HCT116 (cell line): ENCODE data around the gene FCRL5. TPM values are rescaled to one million over a fixed set of nuclear protein-coding genes. Genes with fewer than 3 reads are reported as not detected.

Source experiments
- ATAC-seq: fragments of 200-7000 bp; cut with Tn5 transposase; 2 replicates; pipeline ENCODE4 v1.9.1; 2020; ENCODE audit warnings: mild to moderate bottlenecking, moderate library complexity
- BruUV-seq: library from RNA; stranded (reverse); fragments of 400-500 nt; replicated peaks from 2 replicates; lab custom pipeline; 2021; lab: Mats Ljungman, UMichigan
- CTCF ChIA-PET: fragments of 300-600 bp; sonication (Branson Sonifier 250); formaldehyde crosslinking; loops from one replicate; lab custom pipeline; 2021; ENCODE audit warnings: antibody characterized with exemption; lab: Charles Lee
- POLR2A ChIA-PET: fragments of 300-600, 350-600 bp; sonication (Branson Sonifier 250); formaldehyde crosslinking; loops from one replicate; lab custom pipeline; 2021; ENCODE audit warnings: antibody characterized with exemption; lab: Charles Lee
- RAD21 ChIA-PET, 2 experiments: fragments of 300-600 bp; sonication (Branson Sonifier 250); formaldehyde crosslinking; loops; one replicate each; lab custom pipeline; 2023; ENCODE audit warnings: low total read pairs in 2 of 2; ENCODE audit not compliant: uncharacterized antibody in 2 of 2, unreplicated experiment in 2 of 2, low non-redundant PET in 1 of 2; lab: Charles Lee
- DNase-seq: peaks from one replicate; pipeline ENCODE4 v3.0.0-alpha.2; 2010; ENCODE audit warnings: low read depth, low spot score
- H2AFZ ChIP-seq: fragments of 200-600 bp; shearing (Covaris generic), sonication (generic); 2 replicates; pipeline ENCODE4 v1.6.1; 2017; ENCODE audit warnings: low read depth, mixed run types, mixed read lengths, antibody characterized with exemption, low read length; ENCODE audit not compliant: poor library complexity, severe bottlenecking
- H3K27ac ChIP-seq: 2 replicates; pipeline ENCODE4 v1.5.1; 2012; ENCODE audit warnings: low read depth, low read length
- H3K27me3 ChIP-seq: fragments of 200-600 bp; sonication (generic); 2 replicates; pipeline ENCODE4 v1.6.1; 2016; ENCODE audit warnings: mixed run types, low read length, mixed read lengths; ENCODE audit not compliant: insufficient read depth
- H3K36me3 ChIP-seq, 2 experiments: fragments of 200-500 bp in 1 of 2; fragments of 200-600 bp in 1 of 2; sonication (Bioruptor generic) in 1 of 2; sonication (generic) in 1 of 2; 2 replicates each; pipeline versions ENCODE4 v1.5.1 to v1.6.1; 2014 to 2016; ENCODE audit warnings: low read length in 2 of 2, inconsistent platforms in 1 of 2, mixed read lengths in 1 of 2, mixed run types in 1 of 2; ENCODE audit not compliant: insufficient read depth in 2 of 2, control insufficient read depth in 1 of 2
- H3K4me1 ChIP-seq, 2 experiments: fragments of 200-600 bp in 1 of 2; sonication (generic) in 1 of 2; 2 replicates each; pipeline versions ENCODE4 v1.5.1 to v1.6.1; 2012 to 2017; ENCODE audit warnings: low read length in 2 of 2, inconsistent platforms in 1 of 2, mild to moderate bottlenecking in 1 of 2, mixed read lengths in 1 of 2, mixed run types in 1 of 2, moderate library complexity in 1 of 2; ENCODE audit not compliant: insufficient read depth in 2 of 2, control insufficient read depth in 1 of 2
- H3K4me2 ChIP-seq: fragments of 200-600 bp; sonication (generic); 2 replicates; pipeline ENCODE4 v1.6.1; 2017; ENCODE audit warnings: mixed run types, low read length, mixed read lengths
- H3K4me3 ChIP-seq, 2 experiments: fragments of 200-600 bp in 1 of 2; sonication (generic) in 1 of 2; replicated peaks in 1 of 2; 2 replicates each; pipeline ENCODE4 v1.5.1; 2011 to 2016; ENCODE audit warnings: low read length in 2 of 2, control low read depth in 1 of 2, low read depth in 1 of 2, mild to moderate bottlenecking in 1 of 2, mixed read lengths in 1 of 2, mixed run types in 1 of 2
- H3K79me2 ChIP-seq: fragments of 200-600 bp; sonication (generic); 2 replicates; pipeline ENCODE4 v1.6.1; 2017; ENCODE audit warnings: mild to moderate bottlenecking, mixed run types, low read length, moderate library complexity, mixed read lengths; ENCODE audit not compliant: insufficient read depth
- H3K9ac ChIP-seq: fragments of 200-600 bp; sonication (generic); 2 replicates; pipeline ENCODE4 v1.6.1; 2016; ENCODE audit warnings: low read length, mixed read lengths
- H3K9me2 ChIP-seq: fragments of 200-600 bp; sonication (generic), shearing (Covaris generic); 2 replicates; pipeline ENCODE4 v1.6.1; 2017; ENCODE audit warnings: mixed run types, mild to moderate bottlenecking, moderate library complexity; ENCODE audit not compliant: insufficient read depth
- H3K9me3 ChIP-seq, 2 experiments: fragments of 200-500 bp in 1 of 2; fragments of 200-600 bp in 1 of 2; sonication (Bioruptor generic) in 1 of 2; sonication (generic) in 1 of 2; 2 replicates each; pipeline ENCODE4 v1.6.1; 2014 to 2017; ENCODE audit warnings: low read length in 2 of 2, mixed read lengths in 2 of 2, inconsistent platforms in 1 of 2, low read depth in 1 of 2, mild to moderate bottlenecking in 1 of 2, mixed run types in 1 of 2, moderate library complexity in 1 of 2; ENCODE audit not compliant: control insufficient read depth in 1 of 2, insufficient read depth in 1 of 2
- H4K20me1 ChIP-seq: fragments of 200-600 bp; sonication (generic), shearing (Covaris generic); 2 replicates; pipeline ENCODE4 v1.6.1; 2017; ENCODE audit warnings: mixed run types, mild to moderate bottlenecking, moderate library complexity; ENCODE audit not compliant: insufficient read depth
- ATF3 ChIP-seq: IDR thresholded peaks from 2 replicates; pipeline ENCODE4 v1.6.1; 2012
- CBX3 ChIP-seq: IDR thresholded peaks from 2 replicates; pipeline ENCODE4 v1.6.1; 2012; ENCODE audit warnings: low read depth
- CEBPB ChIP-seq: IDR thresholded peaks from 2 replicates; pipeline ENCODE4 v1.6.1; 2012; ENCODE audit warnings: low read depth
- EZH2 ChIP-seq: fragments of 200-600 bp; sonication (generic); IDR thresholded peaks from 2 replicates; pipeline ENCODE4 v1.6.1; 2017; ENCODE audit warnings: antibody characterized with exemption, mixed run types
- EZH2phosphoT487 ChIP-seq: fragments of 200-600 bp; IDR thresholded peaks from 2 replicates; pipeline ENCODE4 v1.6.1; 2018; ENCODE audit warnings: antibody characterized with exemption, borderline replicate concordance
- FOSL1 ChIP-seq: IDR thresholded peaks from 2 replicates; pipeline ENCODE4 v1.6.1; 2012; ENCODE audit warnings: low read depth
- JUND ChIP-seq: IDR thresholded peaks from 2 replicates; pipeline ENCODE4 v1.6.1; 2012
- MAX ChIP-seq: IDR thresholded peaks from 2 replicates; pipeline ENCODE4 v1.6.1; 2012
- POLR2A ChIP-seq: IDR thresholded peaks from 2 replicates; pipeline ENCODE4 v1.7.0; 2011; ENCODE audit warnings: borderline replicate concordance; ENCODE audit not compliant: insufficient read depth, insufficient read length; ENCODE audit errors: extremely low read depth
- POLR2AphosphoS5 ChIP-seq: IDR thresholded peaks from 2 replicates; pipeline ENCODE4 v1.6.1; 2011; ENCODE audit warnings: mild to moderate bottlenecking, low read depth, low read length, moderate library complexity
- REST ChIP-seq: IDR thresholded peaks from 2 replicates; pipeline ENCODE4 v1.6.1; 2012; ENCODE audit warnings: low read depth
- SIN3A ChIP-seq: IDR thresholded peaks from 2 replicates; pipeline ENCODE4 v1.6.1; 2012; ENCODE audit warnings: low read depth
- SP1 ChIP-seq: IDR thresholded peaks from 2 replicates; pipeline ENCODE4 v1.6.1; 2012; ENCODE audit warnings: low read depth
- SRF ChIP-seq: IDR thresholded peaks from 2 replicates; pipeline ENCODE4 v1.6.1; 2012; ENCODE audit warnings: low read depth
- TCF7L2 ChIP-seq: IDR thresholded peaks from 2 replicates; pipeline ENCODE4 v1.7.0; 2011; ENCODE audit warnings: borderline replicate concordance, inconsistent platforms; ENCODE audit not compliant: insufficient read depth, insufficient read length; ENCODE audit errors: extremely low read depth
- ZBTB33 ChIP-seq: IDR thresholded peaks from 2 replicates; pipeline ENCODE4 v1.6.1; 2011; ENCODE audit warnings: mild to moderate bottlenecking, low read length, moderate library complexity; ENCODE audit not compliant: insufficient replicate concordance; ENCODE audit errors: extremely low read depth
- ZNF274 ChIP-seq: fragments of 200-500 bp; sonication (Bioruptor generic); IDR thresholded peaks from 2 replicates; pipeline ENCODE4 v1.6.1; 2014; ENCODE audit warnings: mild to moderate bottlenecking, low read depth, low read length, inconsistent platforms
- intact Hi-C: fragments of 100-400 bp; cut with micrococcal nuclease; formaldehyde crosslinking; loops from 2 replicates; pipeline ENCODE4 v1.10.0; 2022
- total RNA-seq: library from RNA; stranded (reverse); gene quantifications from one replicate; pipeline ENCODE4 v1.2.1, GENCODE V29; 2021; ENCODE audit not compliant: unreplicated experiment

Gene FCRL5
- total RNA-seq, 1 experiment from 2014 or later, result not detected

GRCh38 chr1:157542676-157543075, 9.6 kb downstream of the FCRL5 start:
- no peaks in the 10 kb centered on the region for H3K36me3 ChIP-seq
- DNase-seq, result no peak
- H3K9me3 ChIP-seq, result no peaks in the 10 kb centered on the region
- intact Hi-C loops, result no loop called here
- no peaks in the 10 kb centered on the region for H3K4me1 ChIP-seq
- ChIA-PET POLR2A (no interaction called here), RAD21 (no interaction called here), CTCF (no interaction called here)
- H3K27me3 ChIP-seq, result peaks cover 64% of the 10 kb centered on the region
- no peak overlapping the region for H3K4me2 ChIP-seq
- no peak overlapping the region for H3K27ac ChIP-seq
- BruUV-seq, result no TSS peak
- no peaks in the 10 kb centered on the region for H4K20me1 ChIP-seq
- H3K4me3 ChIP-seq, result no peak overlapping the region
- no peak overlapping the region for H3K9ac ChIP-seq
- no peaks in the 10 kb centered on the region for H3K79me2 ChIP-seq
- no peak overlapping the region for H2AFZ ChIP-seq
- ATAC-seq, result no peak
- TF ChIP-seq POLR2AphosphoS5 (no peak), MAX (no peak), CBX3 (no peak), FOSL1 (no peak), ZBTB33 (no peak), EZH2phosphoT487 (no peak), POLR2A (no peak), CEBPB (no peak), SRF (no peak), ZNF274 (no peak), REST (no peak), TCF7L2 (no peak), SIN3A (no peak), EZH2 (no peak), ATF3 (no peak), SP1 (no peak), JUND (no peak)
- no peaks in the 10 kb centered on the region for H3K9me2 ChIP-seq
